Transverse colon (tissue), 4 donors: ENCODE results near the gene C1QL4. TPM values are rescaled to one million over a fixed set of nuclear protein-coding genes. Genes with fewer than 3 reads are reported as not detected.

Experiments used
- DNase-seq: peaks from one replicate; pipeline ENCODE4 v3.0.0-alpha.2; 2019
- H3K27ac ChIP-seq, 4 donors: fragments of 200-600 bp; sonication (generic); 2 replicates each; pipeline ENCODE4 v1.5.1; 2016 to 2018; ENCODE audit warnings: inconsistent platforms in 4 of 4
- H3K27me3 ChIP-seq: fragments of 200-600 bp; sonication (generic); 2 replicates; pipeline ENCODE4 v1.5.1; 2017; ENCODE audit warnings: inconsistent platforms
- H3K36me3 ChIP-seq, 4 donors: fragments of 200-600 bp; sonication (generic); 2 replicates each; pipeline ENCODE4 v1.5.1; 2017 to 2019; ENCODE audit warnings: inconsistent platforms in 4 of 4
- H3K4me1 ChIP-seq, 4 donors: fragments of 200-600 bp; sonication (generic); 2 replicates each; pipeline ENCODE4 v1.5.1; 2017 to 2020; ENCODE audit warnings: inconsistent platforms in 4 of 4
- H3K4me3 ChIP-seq, 4 donors: fragments of 200-600 bp; sonication (generic); 1 replicate in 1 of 4; 2 replicates in 3 of 4; pipeline versions ENCODE4 v1.5.1 to v1.6.1; 2017 to 2019; ENCODE audit warnings: inconsistent platforms in 4 of 4
- H3K9me3 ChIP-seq, 2 donors: fragments of 200-600 bp; sonication (generic); 2 replicates each; pipeline ENCODE4 v1.5.1; 2017 to 2019; ENCODE audit warnings: inconsistent platforms in 2 of 2
- CTCF ChIP-seq, 5 experiments: fragments of 200-600 bp in 3 of 5; fragments of 450-650 bp in 2 of 5; sonication (generic) in 3 of 5; IDR thresholded peaks; 1 replicate in 2 of 5; 2 replicates in 3 of 5; pipeline ENCODE4 v1.5.1; 2016 to 2017; ENCODE audit warnings: antibody characterized with exemption in 5 of 5, inconsistent platforms in 3 of 5, mild to moderate bottlenecking in 2 of 5, moderate library complexity in 1 of 5
- EP300 ChIP-seq: sonication (generic); formaldehyde crosslinking; IDR thresholded peaks from one replicate; pipeline ENCODE4 v1.6.1; 2017; ENCODE audit warnings: antibody characterized with exemption, low read depth
- POLR2A ChIP-seq: fragments of 450-650 bp; IDR thresholded peaks from one replicate; pipeline ENCODE4 v1.6.1; 2016; ENCODE audit warnings: antibody characterized with exemption, mild to moderate bottlenecking, moderate library complexity
- POLR2AphosphoS5 ChIP-seq, 3 donors: sonication (generic); formaldehyde crosslinking; IDR thresholded peaks; one replicate each; pipeline ENCODE4 v1.6.1; 2016; ENCODE audit warnings: antibody characterized with exemption in 3 of 3
- WGBS, 2 donors: methylation state at CpG; one replicate each; pipeline ENCODE4 v1.1.5; 2018; ENCODE audit warnings: low coverage in 1 of 2; 5-methylcytosine and 5-hydroxymethylcytosine counted together
- in situ Hi-C, 4 donors: fragments of 200-750 bp; cut with MboI; loops; one replicate each; pipeline versions ENCODE4 v1.15.0 to v1.15.1; 2017; ENCODE audit warnings: low sequenced_read_pairs in 3 of 4, low pct_ligation_motif_present in 1 of 4, low pct_unique_long_range_greater_than_20kb in 1 of 4
- intact Hi-C: fragments of 100-400 bp; cut with DNase I; formaldehyde crosslinking; loops from one replicate; pipeline ENCODE4 v1.15.1; 2023; ENCODE audit warnings: low total_unique reads
- total RNA-seq, 4 donors: library from RNA; depleted of rRNA; stranded (reverse); fragments of >200 nt; gene quantifications; one replicate each; pipeline ENCODE4 v1.1.0, GENCODE V29; 2016

Gene C1QL4
- total RNA-seq, 4 donors from 2014 or later: not detected

- Histone ChIP-seq H3K27ac (no peak overlapping the region), H3K4me1 (peaks cover 4 to 24% (median 16%) of the 10 kb centered on the region in 4 donors), H3K9me3 (no peaks in the 10 kb centered on the region), H3K36me3 (no peaks in the 10 kb centered on the region), H3K4me3 (no peak overlapping the region), H3K27me3 (peaks cover 58% of the 10 kb centered on the region)
- TF ChIP-seq EP300: no peak
- TF ChIP-seq CTCF (IDR thresholded peaks at IDR 0.05): no peak
- TF ChIP-seq POLR2AphosphoS5 (IDR thresholded peaks at IDR 0.05): no peak
- TF ChIP-seq POLR2A: no peak
- 49% methylated on average over 39 of the region's 40 CpGs; no CpG with 5 or more reads in 1 of the 2 donors for WGBS, 2 donors
- intact Hi-C loops (no loop called here), in situ Hi-C loops (loop anchor here in 1 of 4 donors (10.0 kb wide), 1 partner anchor 48 kb away; no protein-coding TSS in a partner anchor)
- DNase-seq: no peak
These were observed 4.1 kb downstream of the C1QL4 start for GRCh38 chr12:49332891-49333371.

GRCh38 chr12:49332441-49332861, 4.5 kb downstream of the C1QL4 start:
- peaks cover 4 to 23% (median 16%) of the 10 kb centered on the region in 4 donors for H3K4me1 ChIP-seq
- H3K4me3 ChIP-seq: no peak overlapping the region
- DNase-seq: no peak
- in situ Hi-C loops: loop anchor here in 1 of 4 donors (10.0 kb wide), 1 partner anchor 48 kb away; no protein-coding TSS in a partner anchor
- H3K9me3 ChIP-seq: no peaks in the 10 kb centered on the region
- no peaks in the 10 kb centered on the region for H3K36me3 ChIP-seq
- peaks cover 55% of the 10 kb centered on the region for H3K27me3 ChIP-seq
- no peak for TF ChIP-seq POLR2AphosphoS5 (IDR thresholded peaks at IDR 0.05)
- no peak for TF ChIP-seq CTCF (IDR thresholded peaks at IDR 0.05)
- no peak for TF ChIP-seq EP300
- TF ChIP-seq POLR2A: no peak
- WGBS, 2 donors: 60 to 79% methylated on average over 4 to 17 of the region's 17 CpGs
- H3K27ac ChIP-seq: no peak overlapping the region
- intact Hi-C loops: no loop called here

- TF ChIP-seq POLR2A (no peak), CTCF (IDR thresholded peaks at IDR 0.05) (peak; percentile 68 to 84 (median 79))
- peaks cover 0 to 15% (median 8%) of the 10 kb centered on the region in 4 donors for H3K4me1 ChIP-seq
- 26 to 39% methylated on average over 5 to 11 of the region's 11 CpGs for WGBS, 2 donors
- no peak overlapping the region for H3K27ac ChIP-seq
- no peaks in the 10 kb centered on the region for H3K36me3 ChIP-seq
- no peaks in the 10 kb centered on the region for H3K9me3 ChIP-seq
- intact Hi-C loops: no loop called here
- H3K4me3 ChIP-seq: no peak overlapping the region
- in situ Hi-C loops: loop anchor here in 1 of 4 donors (10.0 kb wide), 1 partner anchor 47 kb away; no protein-coding TSS in a partner anchor
- DNase-seq: peak; percentile 72
- peaks cover 46% of the 10 kb centered on the region for H3K27me3 ChIP-seq
These were observed 5.4 kb downstream of the C1QL4 start for GRCh38 chr12:49331380-49332222.

GRCh38 chr12:49330631-49331379, 6.2 kb downstream of the C1QL4 start:
- 73% methylated on average over 14 of the region's 14 CpGs; no CpG with 5 or more reads in 1 of the 2 donors for WGBS, 2 donors
- TF ChIP-seq CTCF (IDR thresholded peaks at IDR 0.05) (no peak), EP300 (no peak), POLR2AphosphoS5 (IDR thresholded peaks at IDR 0.05) (no peak), POLR2A (no peak)
- DNase-seq: no peak
- no peak overlapping the region for H3K4me3 ChIP-seq
- intact Hi-C loops (no loop called here), in situ Hi-C loops (loop anchor here in 1 of 4 donors (10.0 kb wide), 1 partner anchor 46 kb away; no protein-coding TSS in a partner anchor)
- H3K27me3 ChIP-seq: peaks cover 38% of the 10 kb centered on the region
- no peaks in the 10 kb centered on the region for H3K36me3 ChIP-seq
- peaks cover 0 to 10% (median 2%) of the 10 kb centered on the region in 4 donors for H3K4me1 ChIP-seq
- no peak overlapping the region for H3K27ac ChIP-seq
- H3K9me3 ChIP-seq: no peaks in the 10 kb centered on the region
